HepG2 (cell line): ENCODE measurements around the gene NT5C1A. TPM values are rescaled to one million over a fixed set of nuclear protein-coding genes. Genes with fewer than 3 reads are reported as not detected.

Experiments used
- AGO1 ChIP-seq: fragments of 200-400 bp; formaldehyde crosslinking; IDR thresholded peaks from 2 replicates; pipeline ENCODE4 v1.6.1; 2017; ENCODE audit warnings: mild to moderate bottlenecking, low read depth, low read length, moderate library complexity; ENCODE audit not compliant: poor library complexity, severe bottlenecking
- ETV5 ChIP-seq: IDR thresholded peaks from 2 replicates; pipeline ENCODE4 v1.6.1; 2018; ENCODE audit warnings: missing biosample characterization, missing genetic modification reagents, inconsistent platforms, borderline replicate concordance
- HMGA1 ChIP-seq: sonication (generic); formaldehyde crosslinking; conservative IDR thresholded peaks from 2 replicates; pipeline ENCODE4 v1.4.0; 2020; ENCODE audit warnings: missing genetic modification reagents
- HNF4A ChIP-seq: sonication (generic); formaldehyde crosslinking; IDR thresholded peaks from 2 replicates; pipeline ENCODE4 v1.4.0; 2020; ENCODE audit warnings: missing genetic modification reagents
- NCOA1 ChIP-seq: sonication (generic); formaldehyde crosslinking; IDR thresholded peaks from 2 replicates; pipeline ENCODE4 v1.9.0; 2021; ENCODE audit warnings: missing genetic modification reagents
- NR2C2 ChIP-seq: sonication (generic); formaldehyde crosslinking; IDR thresholded peaks from 2 replicates; pipeline ENCODE4 v1.4.0; 2020; ENCODE audit warnings: missing genetic modification reagents, mild to moderate bottlenecking, moderate library complexity, borderline replicate concordance
- PITX1 ChIP-seq: sonication (generic); formaldehyde crosslinking; IDR thresholded peaks from 2 replicates; pipeline ENCODE4 v1.5.1; 2020; ENCODE audit warnings: mild to moderate bottlenecking, missing genetic modification reagents
- SALL1 ChIP-seq: sonication (generic); formaldehyde crosslinking; IDR thresholded peaks from 2 replicates; pipeline ENCODE4 v1.8.0; 2022; ENCODE audit warnings: mild to moderate bottlenecking, missing genetic modification reagents
- TAF1 ChIP-seq: sonication (generic); formaldehyde crosslinking; IDR thresholded peaks from 2 replicates; pipeline ENCODE4 v1.4.0; 2020; ENCODE audit warnings: missing genetic modification reagents
- XBP1 ChIP-seq: sonication (generic); formaldehyde crosslinking; IDR thresholded peaks from 2 replicates; pipeline ENCODE4 v1.5.0; 2020; ENCODE audit warnings: missing genetic modification reagents
- ZFY ChIP-seq: sonication (generic); formaldehyde crosslinking; IDR thresholded peaks from 2 replicates; pipeline ENCODE4 v1.4.0; 2020; ENCODE audit warnings: missing genetic modification reagents
- ZNF180 ChIP-seq: sonication (generic); formaldehyde crosslinking; IDR thresholded peaks from 2 replicates; pipeline ENCODE4 v1.4.0; 2020; ENCODE audit warnings: low read depth, missing genetic modification reagents, borderline replicate concordance
- ZNF451 ChIP-seq: sonication (generic); formaldehyde crosslinking; IDR thresholded peaks from 2 replicates; pipeline ENCODE4 v1.5.0; 2020; ENCODE audit warnings: mild to moderate bottlenecking, missing genetic modification reagents
- ZNF468 ChIP-seq: sonication (generic); formaldehyde crosslinking; IDR thresholded peaks from 2 replicates; pipeline ENCODE4 v1.8.0; 2022; ENCODE audit warnings: mild to moderate bottlenecking, moderate library complexity, missing genetic modification reagents
- ZNF496 ChIP-seq: sonication (generic); formaldehyde crosslinking; IDR thresholded peaks from 2 replicates; pipeline ENCODE4 v1.8.1; 2023; ENCODE audit warnings: mild to moderate bottlenecking, moderate library complexity, missing genetic modification reagents; ENCODE audit not compliant: insufficient replicate concordance
- ZNF556 ChIP-seq: sonication (generic); formaldehyde crosslinking; IDR thresholded peaks from 2 replicates; pipeline ENCODE4 v1.4.0; 2020; ENCODE audit warnings: mild to moderate bottlenecking, missing genetic modification reagents, borderline replicate concordance
- ZNF570 ChIP-seq: sonication (generic); formaldehyde crosslinking; IDR thresholded peaks from 2 replicates; pipeline ENCODE4 v1.4.0; 2020; ENCODE audit warnings: mild to moderate bottlenecking, missing genetic modification reagents, borderline replicate concordance
- ZNF839 ChIP-seq: sonication (generic); formaldehyde crosslinking; IDR thresholded peaks from 2 replicates; pipeline ENCODE4 v1.4.0; 2020; ENCODE audit warnings: missing genetic modification reagents, mild to moderate bottlenecking, borderline replicate concordance
- polyA plus RNA-seq, 8 experiments: library from polyadenylated mRNA; depleted of rRNA in 3 of 8; stranded (reverse) in 7 of 8; unstranded in 1 of 8; fragments of >200 nt; fragmentation: Illumina TruSeq in 4 of 8; extraction: Trizol in 4 of 8; gene quantifications; 2 replicates each; pipeline versions ENCODE4 v1.2.1 to v1.2.3, GENCODE V29; 2011 to 2016; ENCODE audit warnings: low read depth in 4 of 8, missing spikeins in 1 of 8, mixed read lengths in 1 of 8; ENCODE audit not compliant: insufficient read depth in 1 of 8
- total RNA-seq, 5 experiments: library from RNA; depleted of rRNA; stranded (reverse); fragments of >200 nt; fragmentation: Illumina TruSeq; extraction: Trizol; gene quantifications; 2 replicates each; pipeline ENCODE4 v1.2.3, GENCODE V29; 2016; ENCODE audit warnings: low read depth in 1 of 5
- TF ChIP-seq, protein P1 (sequence below): sonication (generic); formaldehyde crosslinking; IDR thresholded peaks from 2 replicates; pipeline ENCODE4 v1.8.1; 2023; ENCODE audit warnings: mild to moderate bottlenecking, missing genetic modification reagents, borderline replicate concordance
- TF ChIP-seq, protein P2 (sequence below): sonication (generic); formaldehyde crosslinking; IDR thresholded peaks from 2 replicates; pipeline ENCODE4 v1.5.1; 2020; ENCODE audit warnings: missing genetic modification reagents, mild to moderate bottlenecking, borderline replicate concordance
- TF ChIP-seq, protein P3 (sequence below): sonication (generic); formaldehyde crosslinking; IDR thresholded peaks from 2 replicates; pipeline ENCODE4 v1.9.0; 2021; ENCODE audit warnings: mild to moderate bottlenecking, missing genetic modification reagents

The NT5C1A gene
- total and polyA plus RNA-seq, 2 of the 13 experiments (the other 11 are each of a cell fraction or from before 2014, with no cell fraction given), result not detected

DNA sequence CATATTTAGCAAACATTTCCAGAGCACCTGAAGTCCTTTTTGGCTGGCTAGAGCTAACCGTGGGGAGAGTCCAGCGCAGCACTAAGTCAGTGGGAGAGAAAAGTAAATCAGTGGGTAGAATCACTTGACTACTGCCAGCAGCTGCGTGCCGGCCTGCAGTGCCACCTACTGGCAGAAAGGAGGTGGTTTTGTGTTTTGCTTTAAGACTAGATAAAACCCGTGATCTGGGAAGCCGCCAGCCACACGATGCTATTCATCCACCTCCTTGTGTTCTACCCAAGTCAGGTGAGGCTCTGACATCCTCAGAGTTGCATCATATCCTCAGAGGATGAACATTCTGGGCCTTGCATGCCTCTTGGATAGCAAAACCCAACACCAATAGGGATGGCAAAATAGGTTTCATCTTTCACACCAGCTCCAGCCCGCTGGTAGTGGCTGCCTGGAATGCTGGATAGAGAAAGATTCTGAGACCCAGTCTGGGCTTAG lies 18.3 kb downstream of the NT5C1A start (continued):
- TF ChIP-seq ZNF556 (CRISPR knock-in tag) (no peak), ZNF451 (CRISPR knock-in tag) (no peak), ZNF839 (CRISPR knock-in tag) (no peak), ZFY (CRISPR knock-in tag) (no peak), ETV5 (CRISPR knock-in tag) (no peak), HNF4A (CRISPR knock-in tag) (no peak), ZNF496 (CRISPR knock-in tag) (no peak), PITX1 (0 out of 2 replicates have a peak, but pooled peaks have one; percentile 39), XBP1 (CRISPR knock-in tag) (no peak), NR2C2 (no peak), NCOA1 (CRISPR knock-in tag) (no peak), ZNF468 (no peak), ZNF180 (CRISPR knock-in tag) (no peak), HMGA1 (CRISPR knock-in tag) (no peak), TAF1 (CRISPR knock-in tag) (no peak), AGO1 (no peak), ZNF570 (no peak), SALL1 (CRISPR knock-in tag) (0 out of 2 replicates have a peak, but pooled peaks have one; percentile 24)
- TF ChIP-seq, protein P1, sequence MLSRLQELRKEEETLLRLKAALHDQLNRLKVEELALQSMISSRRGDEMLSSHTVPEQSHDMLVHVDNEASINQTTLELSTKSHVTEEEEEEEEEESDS, result 0 out of 2 replicates have a peak, but pooled peaks have one; percentile 58
- TF ChIP-seq, protein P2, sequence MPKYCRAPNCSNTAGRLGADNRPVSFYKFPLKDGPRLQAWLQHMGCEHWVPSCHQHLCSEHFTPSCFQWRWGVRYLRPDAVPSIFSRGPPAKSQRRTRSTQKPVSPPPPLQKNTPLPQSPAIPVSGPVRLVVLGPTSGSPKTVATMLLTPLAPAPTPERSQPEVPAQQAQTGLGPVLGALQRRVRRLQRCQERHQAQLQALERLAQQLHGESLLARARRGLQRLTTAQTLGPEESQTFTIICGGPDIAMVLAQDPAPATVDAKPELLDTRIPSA (CRISPR knock-in tag), result no peak
- TF ChIP-seq, protein P3, sequence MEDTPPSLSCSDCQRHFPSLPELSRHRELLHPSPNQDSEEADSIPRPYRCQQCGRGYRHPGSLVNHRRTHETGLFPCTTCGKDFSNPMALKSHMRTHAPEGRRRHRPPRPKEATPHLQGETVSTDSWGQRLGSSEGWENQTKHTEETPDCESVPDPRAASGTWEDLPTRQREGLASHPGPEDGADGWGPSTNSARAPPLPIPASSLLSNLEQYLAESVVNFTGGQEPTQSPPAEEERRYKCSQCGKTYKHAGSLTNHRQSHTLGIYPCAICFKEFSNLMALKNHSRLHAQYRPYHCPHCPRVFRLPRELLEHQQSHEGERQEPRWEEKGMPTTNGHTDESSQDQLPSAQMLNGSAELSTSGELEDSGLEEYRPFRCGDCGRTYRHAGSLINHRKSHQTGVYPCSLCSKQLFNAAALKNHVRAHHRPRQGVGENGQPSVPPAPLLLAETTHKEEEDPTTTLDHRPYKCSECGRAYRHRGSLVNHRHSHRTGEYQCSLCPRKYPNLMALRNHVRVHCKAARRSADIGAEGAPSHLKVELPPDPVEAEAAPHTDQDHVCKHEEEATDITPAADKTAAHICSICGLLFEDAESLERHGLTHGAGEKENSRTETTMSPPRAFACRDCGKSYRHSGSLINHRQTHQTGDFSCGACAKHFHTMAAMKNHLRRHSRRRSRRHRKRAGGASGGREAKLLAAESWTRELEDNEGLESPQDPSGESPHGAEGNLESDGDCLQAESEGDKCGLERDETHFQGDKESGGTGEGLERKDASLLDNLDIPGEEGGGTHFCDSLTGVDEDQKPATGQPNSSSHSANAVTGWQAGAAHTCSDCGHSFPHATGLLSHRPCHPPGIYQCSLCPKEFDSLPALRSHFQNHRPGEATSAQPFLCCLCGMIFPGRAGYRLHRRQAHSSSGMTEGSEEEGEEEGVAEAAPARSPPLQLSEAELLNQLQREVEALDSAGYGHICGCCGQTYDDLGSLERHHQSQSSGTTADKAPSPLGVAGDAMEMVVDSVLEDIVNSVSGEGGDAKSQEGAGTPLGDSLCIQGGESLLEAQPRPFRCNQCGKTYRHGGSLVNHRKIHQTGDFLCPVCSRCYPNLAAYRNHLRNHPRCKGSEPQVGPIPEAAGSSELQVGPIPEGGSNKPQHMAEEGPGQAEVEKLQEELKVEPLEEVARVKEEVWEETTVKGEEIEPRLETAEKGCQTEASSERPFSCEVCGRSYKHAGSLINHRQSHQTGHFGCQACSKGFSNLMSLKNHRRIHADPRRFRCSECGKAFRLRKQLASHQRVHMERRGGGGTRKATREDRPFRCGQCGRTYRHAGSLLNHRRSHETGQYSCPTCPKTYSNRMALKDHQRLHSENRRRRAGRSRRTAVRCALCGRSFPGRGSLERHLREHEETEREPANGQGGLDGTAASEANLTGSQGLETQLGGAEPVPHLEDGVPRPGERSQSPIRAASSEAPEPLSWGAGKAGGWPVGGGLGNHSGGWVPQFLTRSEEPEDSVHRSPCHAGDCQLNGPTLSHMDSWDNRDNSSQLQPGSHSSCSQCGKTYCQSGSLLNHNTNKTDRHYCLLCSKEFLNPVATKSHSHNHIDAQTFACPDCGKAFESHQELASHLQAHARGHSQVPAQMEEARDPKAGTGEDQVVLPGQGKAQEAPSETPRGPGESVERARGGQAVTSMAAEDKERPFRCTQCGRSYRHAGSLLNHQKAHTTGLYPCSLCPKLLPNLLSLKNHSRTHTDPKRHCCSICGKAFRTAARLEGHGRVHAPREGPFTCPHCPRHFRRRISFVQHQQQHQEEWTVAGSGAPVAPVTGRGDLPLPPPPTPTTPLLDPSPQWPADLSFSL (CRISPR knock-in tag), result no peak
